WTC11 (cell line): ENCODE measurements around the gene CACNB3. TPM values are rescaled to one million over a fixed set of nuclear protein-coding genes. Genes with fewer than 3 reads are reported as not detected.

ENCODE experiments used
- ATAC-seq: fragments of 200-7000 bp; cut with Tn5 transposase; 2 replicates; pipeline ENCODE4 v1.10.0; 2021; ENCODE audit warnings: mild to moderate bottlenecking, moderate library complexity
- CTCF ChIA-PET: fragments of 300-600 bp; sonication (Branson Sonifier 250); formaldehyde crosslinking; loops from one replicate; lab custom pipeline; 2021; ENCODE audit warnings: antibody characterized with exemption; lab: Charles Lee
- POLR2A ChIA-PET: fragments of 350-600 bp; sonication (Branson Sonifier 250); formaldehyde crosslinking; loops from one replicate; lab custom pipeline; 2021; ENCODE audit warnings: antibody characterized with exemption; lab: Charles Lee
- DNase-seq: peaks from one replicate; pipeline ENCODE4 v3.0.0; 2021; ENCODE audit warnings: low spot score
- H3K27ac Mint-ChIP-seq: 2 replicates; pipeline ENCODE4 v1.8.0; 2021; ENCODE audit warnings: mixed read lengths
- H3K27me3 Mint-ChIP-seq: 2 replicates; pipeline ENCODE4 v1.8.0; 2021; ENCODE audit warnings: low read depth, mild to moderate bottlenecking, moderate library complexity, mixed read lengths
- H3K36me3 Mint-ChIP-seq: 2 replicates; pipeline ENCODE4 v1.8.0; 2021; ENCODE audit warnings: mixed read lengths
- H3K4me1 Mint-ChIP-seq: 2 replicates; pipeline ENCODE4 v1.8.0; 2022; ENCODE audit warnings: mixed read lengths
- H3K4me3 Mint-ChIP-seq: 2 replicates; pipeline ENCODE4 v1.8.0; 2021; ENCODE audit warnings: mild to moderate bottlenecking, moderate library complexity, mixed read lengths
- H3K9me3 Mint-ChIP-seq: 2 replicates; pipeline ENCODE4 v1.8.0; 2021; ENCODE audit warnings: mixed read lengths
- ATF3 ChIP-seq: sonication (generic); formaldehyde crosslinking; conservative IDR thresholded peaks from 2 replicates; pipeline ENCODE4 v1.8.1; 2022; ENCODE audit warnings: mild to moderate bottlenecking, missing genetic modification reagents
- ELF4 ChIP-seq: sonication (generic); formaldehyde crosslinking; IDR thresholded peaks from 2 replicates; pipeline ENCODE4 v1.8.1; 2022; ENCODE audit warnings: low read depth, mild to moderate bottlenecking, moderate library complexity, missing genetic modification reagents
- EMX1 ChIP-seq: fragments of 250-450 bp; sonication (Bioruptor Pico); IDR thresholded peaks from 2 replicates; pipeline ENCODE4 v1.8.0; 2021; ENCODE audit warnings: mild to moderate bottlenecking
- ETV6 ChIP-seq: sonication (generic); formaldehyde crosslinking; IDR thresholded peaks from 2 replicates; pipeline ENCODE4 v1.8.1; 2022; ENCODE audit warnings: mild to moderate bottlenecking, missing genetic modification reagents
- FOXJ3 ChIP-seq: sonication (generic); formaldehyde crosslinking; IDR thresholded peaks from 2 replicates; pipeline ENCODE4 v1.9.0; 2021; ENCODE audit warnings: missing genetic modification reagents, mild to moderate bottlenecking, borderline replicate concordance
- FOXK1 ChIP-seq: sonication (generic); formaldehyde crosslinking; IDR thresholded peaks from 2 replicates; pipeline ENCODE4 v1.8.0; 2022; ENCODE audit warnings: mild to moderate bottlenecking, moderate library complexity, missing genetic modification reagents
- JUN ChIP-seq: sonication (generic); formaldehyde crosslinking; IDR thresholded peaks from 2 replicates; pipeline ENCODE4 v1.8.0; 2023; ENCODE audit warnings: mild to moderate bottlenecking, missing genetic modification reagents
- MXD4 ChIP-seq: fragments of 250-450 bp; sonication (Bioruptor Pico); IDR thresholded peaks from 2 replicates; pipeline ENCODE4 v1.8.0; 2021; ENCODE audit warnings: mild to moderate bottlenecking, moderate library complexity, borderline replicate concordance
- MYBL2 ChIP-seq: sonication (generic); formaldehyde crosslinking; IDR thresholded peaks from 2 replicates; pipeline ENCODE4 v1.8.1; 2023; ENCODE audit warnings: mild to moderate bottlenecking, moderate library complexity, missing genetic modification reagents
- NFE2L1 ChIP-seq: sonication (generic); formaldehyde crosslinking; IDR thresholded peaks from 2 replicates; pipeline ENCODE4 v1.8.1; 2023; ENCODE audit warnings: missing genetic modification reagents
- NFYB ChIP-seq: sonication (generic); formaldehyde crosslinking; conservative IDR thresholded peaks from 2 replicates; pipeline ENCODE4 v1.8.0; 2022; ENCODE audit warnings: low read depth, missing genetic modification reagents
- SOX15 ChIP-seq: fragments of 250-450 bp; sonication (Bioruptor Pico); IDR thresholded peaks from 2 replicates; pipeline ENCODE4 v1.9.0; 2021; ENCODE audit warnings: mild to moderate bottlenecking
- TCF7 ChIP-seq: sonication (generic); formaldehyde crosslinking; IDR thresholded peaks from 2 replicates; pipeline ENCODE4 v1.8.0; 2022; ENCODE audit warnings: mild to moderate bottlenecking, low read depth, missing genetic modification reagents, moderate library complexity
- ZNF219 ChIP-seq: sonication (generic); formaldehyde crosslinking; IDR thresholded peaks from 2 replicates; pipeline ENCODE4 v1.8.0; 2023; ENCODE audit warnings: missing genetic modification reagents, mild to moderate bottlenecking, borderline replicate concordance
- total RNA-seq: library from RNA; stranded (reverse); gene quantifications from 3 replicates; pipeline ENCODE4 v1.2.3, GENCODE V29; 2021
- TF ChIP-seq, protein P1 (sequence below): fragments of 250-450 bp; sonication (Bioruptor Pico); IDR thresholded peaks from 2 replicates; pipeline ENCODE4 v1.9.0; 2021; ENCODE audit warnings: moderate library complexity, mild to moderate bottlenecking, inconsistent platforms, borderline replicate concordance
- TF ChIP-seq, protein P2 (sequence below): sonication (generic); formaldehyde crosslinking; IDR thresholded peaks from 2 replicates; pipeline ENCODE4 v1.8.0; 2023; ENCODE audit warnings: missing genetic modification reagents, mild to moderate bottlenecking, borderline replicate concordance
- TF ChIP-seq, protein P3 (sequence below): sonication (generic); formaldehyde crosslinking; IDR thresholded peaks from 2 replicates; pipeline ENCODE4 v1.8.1; 2022; ENCODE audit warnings: mild to moderate bottlenecking, missing genetic modification reagents, moderate library complexity, borderline replicate concordance

CACNB3 gene
- total RNA-seq, 1 experiment from 2014 or later = 17.0 TPM

DNA sequence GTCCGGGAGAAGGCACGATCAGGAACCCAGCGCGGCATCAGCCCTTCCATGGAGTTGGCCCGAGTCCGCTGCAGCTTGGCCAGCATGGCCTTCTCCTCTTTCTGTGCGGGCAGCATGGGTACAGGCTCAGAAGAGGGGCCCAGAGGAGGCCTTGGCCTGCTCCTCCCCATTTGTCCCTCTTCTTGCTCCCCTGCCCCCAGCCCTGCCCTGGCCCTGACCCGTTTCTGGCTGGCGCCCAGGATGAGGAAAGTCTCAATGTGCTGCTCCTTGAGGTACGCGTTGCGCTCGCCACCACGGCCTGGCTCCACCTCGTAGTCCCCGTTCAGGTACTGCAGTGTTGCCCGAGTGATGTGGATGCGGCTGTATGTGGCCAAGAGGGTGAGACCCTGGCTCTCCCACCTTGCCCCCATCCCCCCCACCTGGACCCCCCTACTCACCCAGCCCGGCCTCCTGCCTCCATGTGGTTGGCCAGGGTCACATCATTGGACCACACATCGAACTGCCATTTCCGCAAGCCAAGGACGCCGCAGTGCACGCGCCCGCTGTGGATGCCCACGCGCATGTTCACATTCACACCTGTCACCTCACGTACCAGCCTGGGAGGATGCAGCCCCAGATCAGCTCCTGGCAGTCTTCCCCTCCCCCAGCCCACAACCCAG lies 42.2 kb upstream of the CACNB3 start:
- H3K4me1 Mint-ChIP-seq = peaks cover 21% of the 10 kb centered on the region
- POLR2A ChIA-PET = no interaction called here
- TF ChIP-seq ZNF219 (no peak), SOX15 (CRISPR knock-in tag) (no peak), MYBL2 (CRISPR knock-in tag) (no peak), FOXK1 (no peak), TCF7 (CRISPR knock-in tag) (no peak), FOXJ3 (CRISPR knock-in tag) (no peak)
- TF ChIP-seq, protein P1, sequence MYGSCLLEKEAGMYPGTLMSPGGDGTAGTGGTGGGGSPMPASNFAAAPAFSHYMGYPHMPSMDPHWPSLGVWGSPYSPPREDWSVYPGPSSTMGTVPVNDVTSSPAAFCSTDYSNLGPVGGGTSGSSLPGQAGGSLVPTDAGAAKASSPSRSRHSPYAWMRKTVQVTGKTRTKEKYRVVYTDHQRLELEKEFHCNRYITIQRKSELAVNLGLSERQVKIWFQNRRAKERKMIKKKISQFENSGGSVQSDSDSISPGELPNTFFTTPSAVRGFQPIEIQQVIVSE (CRISPR knock-in tag) = no peak
- no peak for DNase-seq
- no peak overlapping the region for H3K27ac Mint-ChIP-seq
- no peak for ATAC-seq
- H3K4me3 Mint-ChIP-seq = no peak overlapping the region
- H3K36me3 Mint-ChIP-seq = peaks cover 11% of the 10 kb centered on the region
- H3K9me3 Mint-ChIP-seq = no peaks in the 10 kb centered on the region
- H3K27me3 Mint-ChIP-seq = no peaks in the 10 kb centered on the region
- CTCF ChIA-PET = interaction anchor here (0.8 kb wide), 2 partner anchors 20 to 23 kb away, joined by 3 to 5 read pairs; no protein-coding TSS in a partner anchor

DNA sequence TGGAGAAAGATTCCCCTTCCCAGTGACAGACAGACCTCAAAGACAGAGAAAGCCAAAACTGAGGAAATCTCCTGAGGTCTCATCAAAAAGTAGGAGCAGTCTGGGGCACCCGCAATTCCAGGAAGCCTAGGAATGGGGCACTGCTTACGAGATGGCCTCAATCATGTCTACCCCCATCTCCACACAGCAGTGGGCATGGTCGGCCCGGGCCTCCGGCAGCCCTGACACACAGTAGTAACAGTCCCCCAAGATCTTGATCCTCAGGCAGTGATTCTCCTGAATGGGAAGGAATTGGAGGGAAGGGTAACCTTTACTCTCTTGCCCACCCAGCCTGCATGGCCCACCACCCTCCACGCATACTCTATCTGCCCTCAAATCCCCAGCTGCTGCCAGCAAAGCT lies 41.3 kb upstream of the CACNB3 start:
- ChIA-PET POLR2A (interaction anchor here (0.6 kb wide), 1 partner anchor 22 kb away, joined by 4 read pairs; no protein-coding TSS in a partner anchor), CTCF (interaction anchor here (0.8 kb wide), 1 partner anchor 19 kb away, joined by 3 read pairs; no protein-coding TSS in a partner anchor)
- H3K27ac Mint-ChIP-seq = no peak overlapping the region; the same call in 1 of the 2 replicates
- no peaks in the 10 kb centered on the region for H3K9me3 Mint-ChIP-seq
- H3K27me3 Mint-ChIP-seq = no peaks in the 10 kb centered on the region
- H3K4me1 Mint-ChIP-seq = peaks cover 18% of the 10 kb centered on the region
- DNase-seq (no peak), ATAC-seq (no peak)
- no peak overlapping the region for H3K4me3 Mint-ChIP-seq
- TF ChIP-seq EMX1 (CRISPR knock-in tag) = no peak
- TF ChIP-seq NFYB (CRISPR knock-in tag) = no peak
- no peak for TF ChIP-seq ETV6 (CRISPR knock-in tag)
- no peak for TF ChIP-seq ATF3 (CRISPR knock-in tag)
- TF ChIP-seq, protein P2, sequence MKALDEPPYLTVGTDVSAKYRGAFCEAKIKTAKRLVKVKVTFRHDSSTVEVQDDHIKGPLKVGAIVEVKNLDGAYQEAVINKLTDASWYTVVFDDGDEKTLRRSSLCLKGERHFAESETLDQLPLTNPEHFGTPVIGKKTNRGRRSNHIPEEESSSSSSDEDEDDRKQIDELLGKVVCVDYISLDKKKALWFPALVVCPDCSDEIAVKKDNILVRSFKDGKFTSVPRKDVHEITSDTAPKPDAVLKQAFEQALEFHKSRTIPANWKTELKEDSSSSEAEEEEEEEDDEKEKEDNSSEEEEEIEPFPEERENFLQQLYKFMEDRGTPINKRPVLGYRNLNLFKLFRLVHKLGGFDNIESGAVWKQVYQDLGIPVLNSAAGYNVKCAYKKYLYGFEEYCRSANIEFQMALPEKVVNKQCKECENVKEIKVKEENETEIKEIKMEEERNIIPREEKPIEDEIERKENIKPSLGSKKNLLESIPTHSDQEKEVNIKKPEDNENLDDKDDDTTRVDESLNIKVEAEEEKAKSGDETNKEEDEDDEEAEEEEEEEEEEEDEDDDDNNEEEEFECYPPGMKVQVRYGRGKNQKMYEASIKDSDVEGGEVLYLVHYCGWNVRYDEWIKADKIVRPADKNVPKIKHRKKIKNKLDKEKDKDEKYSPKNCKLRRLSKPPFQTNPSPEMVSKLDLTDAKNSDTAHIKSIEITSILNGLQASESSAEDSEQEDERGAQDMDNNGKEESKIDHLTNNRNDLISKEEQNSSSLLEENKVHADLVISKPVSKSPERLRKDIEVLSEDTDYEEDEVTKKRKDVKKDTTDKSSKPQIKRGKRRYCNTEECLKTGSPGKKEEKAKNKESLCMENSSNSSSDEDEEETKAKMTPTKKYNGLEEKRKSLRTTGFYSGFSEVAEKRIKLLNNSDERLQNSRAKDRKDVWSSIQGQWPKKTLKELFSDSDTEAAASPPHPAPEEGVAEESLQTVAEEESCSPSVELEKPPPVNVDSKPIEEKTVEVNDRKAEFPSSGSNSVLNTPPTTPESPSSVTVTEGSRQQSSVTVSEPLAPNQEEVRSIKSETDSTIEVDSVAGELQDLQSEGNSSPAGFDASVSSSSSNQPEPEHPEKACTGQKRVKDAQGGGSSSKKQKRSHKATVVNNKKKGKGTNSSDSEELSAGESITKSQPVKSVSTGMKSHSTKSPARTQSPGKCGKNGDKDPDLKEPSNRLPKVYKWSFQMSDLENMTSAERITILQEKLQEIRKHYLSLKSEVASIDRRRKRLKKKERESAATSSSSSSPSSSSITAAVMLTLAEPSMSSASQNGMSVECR = no peak
- TF ChIP-seq, protein P3, sequence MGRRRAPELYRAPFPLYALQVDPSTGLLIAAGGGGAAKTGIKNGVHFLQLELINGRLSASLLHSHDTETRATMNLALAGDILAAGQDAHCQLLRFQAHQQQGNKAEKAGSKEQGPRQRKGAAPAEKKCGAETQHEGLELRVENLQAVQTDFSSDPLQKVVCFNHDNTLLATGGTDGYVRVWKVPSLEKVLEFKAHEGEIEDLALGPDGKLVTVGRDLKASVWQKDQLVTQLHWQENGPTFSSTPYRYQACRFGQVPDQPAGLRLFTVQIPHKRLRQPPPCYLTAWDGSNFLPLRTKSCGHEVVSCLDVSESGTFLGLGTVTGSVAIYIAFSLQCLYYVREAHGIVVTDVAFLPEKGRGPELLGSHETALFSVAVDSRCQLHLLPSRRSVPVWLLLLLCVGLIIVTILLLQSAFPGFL = no peak
- no peak for TF ChIP-seq JUN (CRISPR knock-in tag)
- TF ChIP-seq NFE2L1 = no peak
- no peak for TF ChIP-seq MYBL2 (CRISPR knock-in tag)
- no peak for TF ChIP-seq ELF4 (CRISPR knock-in tag)
- no peak for TF ChIP-seq MXD4 (CRISPR knock-in tag)
- 0 out of 2 replicates have a peak, but pooled peaks cover 3% of the 10 kb centered on the region for H3K36me3 Mint-ChIP-seq
